GM18505 (cell line): ENCODE data around the gene CRYBA1.

Experiments
- ATAC-seq: cut with Tn5 transposase; IDR thresholded peaks from one replicate; pipeline ENCODE4 v1.9.1; 2021; ENCODE audit not compliant: unreplicated experiment
- POLR2A ChIP-seq: IDR thresholded peaks from 4 replicates; pipeline ENCODE4 v1.6.1; 2011; ENCODE audit warnings: borderline replicate concordance; ENCODE audit not compliant: insufficient read depth, insufficient read length; ENCODE audit errors: extremely low read depth

Gene CRYBA1

DNA sequence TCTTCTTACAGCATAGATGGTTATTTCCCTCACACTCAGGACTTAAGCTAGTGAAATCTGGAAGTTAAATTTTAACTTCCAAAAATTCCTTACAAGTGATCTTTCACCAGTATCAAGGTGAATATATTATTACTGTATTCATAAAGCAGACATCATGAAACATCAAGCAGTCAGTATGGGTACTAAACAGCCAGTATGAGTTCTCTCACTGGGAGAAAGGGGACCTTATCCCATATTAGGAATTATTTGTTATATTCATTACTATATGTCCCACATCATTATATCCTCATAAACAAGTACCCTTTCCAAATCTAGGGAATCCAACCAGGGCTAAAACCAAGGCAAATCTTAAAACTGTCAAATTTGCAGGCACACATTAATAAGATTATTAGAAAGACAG lies 32.0 kb downstream of the CRYBA1 start:
- ATAC-seq = no peak
- TF ChIP-seq POLR2A = no peak

- no peak for ATAC-seq
- peak; percentile 5 for TF ChIP-seq POLR2A
These were observed 32.9 kb downstream of the CRYBA1 start for GRCh38 chr17:29279397-29280070.

DNA sequence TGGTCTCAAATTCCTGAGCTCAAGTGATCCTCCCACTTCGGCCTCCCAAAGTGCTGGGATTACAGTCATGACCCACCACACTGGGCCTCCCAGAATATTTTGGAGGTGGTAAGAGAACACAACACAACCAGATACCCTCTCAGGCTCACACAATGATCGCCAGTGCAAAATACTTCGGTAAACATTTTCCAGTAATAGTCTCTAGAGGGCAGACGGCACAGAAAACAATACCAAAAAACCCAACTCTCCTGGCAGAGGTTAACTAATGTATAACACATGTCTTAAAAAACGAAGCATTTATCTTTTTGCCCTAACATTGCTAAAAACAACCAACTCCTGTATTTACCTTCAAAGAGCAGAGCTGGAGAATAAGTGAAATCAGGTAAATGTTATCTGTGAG lies 36.8 kb downstream of the CRYBA1 start:
- TF ChIP-seq POLR2A = no peak
- ATAC-seq = no peak

DNA sequence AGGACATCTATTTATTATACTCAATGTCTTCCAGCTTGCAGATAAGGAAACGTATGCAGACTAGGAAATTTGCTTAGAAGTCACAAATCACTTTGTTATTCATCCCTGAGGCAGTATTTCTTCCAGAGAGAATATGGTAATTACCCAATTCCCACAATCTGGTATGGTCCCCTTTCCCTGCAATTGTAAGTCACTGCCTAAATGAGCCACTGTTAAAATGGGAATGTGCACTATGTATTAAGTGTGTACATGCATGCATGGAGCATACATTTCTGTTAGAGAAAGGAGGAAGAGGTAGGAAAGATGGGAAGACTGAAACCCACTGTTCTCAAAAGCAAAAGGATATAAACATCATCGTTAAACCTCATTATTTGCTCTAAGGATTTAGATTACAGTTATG lies 37.3 kb downstream of the CRYBA1 start:
- ATAC-seq = no peak
- TF ChIP-seq POLR2A = no peak

- TF ChIP-seq POLR2A = no peak
- no peak for ATAC-seq
These were observed 43.2 kb downstream of the CRYBA1 start for GRCh38 chr17:29289852-29290251.

DNA sequence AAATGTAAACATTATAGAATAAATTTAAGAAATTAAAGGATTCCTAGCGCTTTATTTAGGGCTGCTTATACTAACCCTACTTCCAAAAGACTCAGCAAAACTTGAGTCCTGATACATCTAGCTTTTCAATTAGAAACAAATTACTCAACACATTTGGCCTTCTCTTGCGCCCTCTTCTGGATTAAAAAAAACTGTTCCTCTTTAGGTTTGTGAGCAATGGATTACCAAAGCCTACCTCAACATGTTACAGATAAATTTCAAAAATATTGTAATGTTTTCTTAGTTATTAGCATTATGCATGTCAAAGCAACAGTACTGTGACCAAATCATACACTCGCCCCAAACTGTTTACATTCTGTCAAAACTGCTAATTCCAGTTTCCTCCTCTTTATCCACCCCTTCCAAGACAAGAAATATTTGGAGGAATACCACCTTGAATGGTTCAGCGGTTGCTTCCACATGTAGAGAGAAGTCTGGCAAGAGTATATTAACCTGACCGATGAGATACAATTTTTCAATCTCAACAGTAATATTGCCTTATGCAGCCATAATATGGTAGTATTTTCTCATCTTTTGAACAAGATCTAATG lies 44.6 kb downstream of the CRYBA1 start:
- TF ChIP-seq POLR2A = no peak
- no peak for ATAC-seq

DNA sequence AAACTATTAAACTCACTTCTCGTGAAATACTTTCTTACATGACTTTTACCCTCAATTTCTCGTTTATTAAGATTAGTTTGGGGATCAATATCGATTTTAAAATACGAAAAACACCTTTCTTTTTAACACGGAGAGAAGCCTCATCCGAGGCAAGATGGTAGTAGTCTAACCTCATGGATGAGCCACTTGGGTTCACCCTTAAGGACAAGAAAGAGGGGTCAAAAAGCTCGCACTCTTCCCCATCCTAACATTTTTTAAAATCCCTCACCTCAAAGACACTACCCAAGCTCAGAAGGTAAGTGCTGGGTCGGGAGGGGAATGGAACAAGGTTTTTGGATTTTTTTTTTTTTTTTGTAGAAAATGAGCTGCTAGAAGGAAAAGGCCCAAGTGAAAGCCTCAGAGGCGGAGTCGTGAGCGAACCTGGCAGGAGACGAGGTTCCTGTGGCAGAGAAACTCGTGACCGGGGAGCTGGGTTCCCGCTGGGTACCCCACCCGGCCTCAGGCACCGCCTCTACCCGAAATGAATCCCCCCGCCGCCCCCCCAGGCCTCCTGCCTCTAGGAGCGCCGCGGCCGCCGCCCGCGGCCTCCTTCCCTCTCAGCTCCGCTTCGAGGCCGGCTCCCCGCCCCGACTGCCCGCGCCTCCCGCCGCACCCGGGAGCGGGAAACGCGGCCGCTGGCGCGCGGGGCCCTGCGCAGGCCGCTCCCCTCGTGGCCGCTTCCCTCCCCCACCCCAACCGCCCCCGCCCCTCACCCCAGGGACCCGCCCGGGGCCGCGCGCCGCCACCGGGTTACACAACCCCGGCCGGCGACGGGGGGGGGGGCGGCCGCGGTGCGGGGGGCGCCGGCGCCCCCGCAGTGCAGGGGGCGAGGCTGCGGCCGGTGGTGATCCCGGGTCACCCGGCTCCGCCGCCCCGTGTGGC lies 45.7 kb downstream of the CRYBA1 start:
- TF ChIP-seq POLR2A = no peak
- no peak for ATAC-seq

GRCh38 chr17:29292992-29293889 lies 46.6 kb downstream of the CRYBA1 start:
- ATAC-seq = no peak
- no peak for TF ChIP-seq POLR2A

- ATAC-seq = peak; percentile 72
- peak; percentile 100 for TF ChIP-seq POLR2A
These were observed 47.4 kb downstream of the CRYBA1 start, which contains the start of gene NUFIP2 for GRCh38 chr17:29293890-29294579. TSS of gene NUFIP2 (minus strand) at chr17:29294148. CDS start at chr17:29294059, 89 bp downstream.

DNA sequence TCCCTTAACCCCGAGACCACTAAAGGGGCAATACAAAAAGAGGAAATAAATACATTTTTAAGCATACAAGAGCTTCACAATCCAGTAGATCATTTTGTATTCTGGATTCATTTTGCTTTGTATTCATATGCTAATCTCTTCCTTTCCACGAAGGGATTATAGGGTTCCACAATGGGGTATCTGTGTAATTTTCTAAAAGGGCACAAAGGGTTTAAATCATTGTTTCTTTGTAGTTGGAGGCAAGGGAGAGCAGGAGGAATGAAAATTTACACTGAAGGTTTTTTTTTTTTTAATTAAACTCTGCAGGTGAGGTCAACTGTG lies 47.9 kb downstream of the CRYBA1 start:
- TF ChIP-seq POLR2A = no peak
- no peak for ATAC-seq

DNA sequence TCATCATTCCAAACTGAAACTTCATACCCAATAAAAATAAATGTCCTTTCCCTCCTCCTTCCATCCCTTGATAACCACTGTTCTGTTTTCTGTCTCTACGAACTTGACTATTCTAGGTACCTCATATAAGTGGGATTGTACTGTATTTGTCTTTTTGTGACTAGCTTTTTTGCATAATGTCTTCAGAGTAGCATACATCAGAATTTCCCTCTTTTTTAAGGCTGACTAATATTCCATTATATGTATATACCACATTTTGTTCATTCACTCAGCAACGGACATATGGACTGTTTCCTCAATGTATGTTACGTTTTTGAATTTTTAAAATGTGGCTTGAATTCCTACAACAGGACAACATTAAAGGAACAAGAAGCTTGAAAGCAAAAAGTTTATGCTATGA lies 48.8 kb downstream of the CRYBA1 start:
- ATAC-seq = no peak
- TF ChIP-seq POLR2A = no peak

- no peak for TF ChIP-seq POLR2A
- ATAC-seq = no peak
These were observed 52.4 kb downstream of the CRYBA1 start for GRCh38 chr17:29299031-29299430.

- no peak for TF ChIP-seq POLR2A
- no peak for ATAC-seq
These were observed 56.7 kb downstream of the CRYBA1 start for GRCh38 chr17:29303386-29303785.
